GM23248 (cell line): Measurements from ENCODE around the gene AP1M1. TPM values are rescaled to one million over a fixed set of nuclear protein-coding genes. Genes with fewer than 3 reads are reported as not detected.

Source experiments
- DNase-seq: peaks from one replicate; pipeline ENCODE4 v3.0.0-alpha.2; 2015
- H2AFZ ChIP-seq: fragments of 200-600 bp; sonication (generic); 2 replicates; pipeline ENCODE4 v1.6.1; 2016; ENCODE audit warnings: antibody characterized with exemption
- H3F3A ChIP-seq: fragments of 200-600 bp; sonication (generic); 2 replicates; pipeline ENCODE4 v1.6.1; 2016; ENCODE audit warnings: mild to moderate bottlenecking, antibody characterized with exemption, mixed run types; ENCODE audit not compliant: insufficient read depth
- H3K27ac ChIP-seq: fragments of 200-600 bp; sonication (generic); 2 replicates; pipeline ENCODE4 v1.5.1; 2016; ENCODE audit warnings: mild to moderate bottlenecking
- H3K27me3 ChIP-seq: fragments of 200-600 bp; sonication (generic); replicated peaks from 2 replicates; pipeline ENCODE4 v1.6.1; 2016; ENCODE audit warnings: mild to moderate bottlenecking; ENCODE audit not compliant: insufficient read depth
- H3K36me3 ChIP-seq: fragments of 200-600 bp; sonication (generic); 2 replicates; pipeline ENCODE4 v1.6.1; 2016; ENCODE audit warnings: low read depth, mild to moderate bottlenecking
- H3K4me1 ChIP-seq: fragments of 200-600 bp; sonication (generic); 2 replicates; pipeline ENCODE4 v1.6.1; 2016; ENCODE audit warnings: mild to moderate bottlenecking; ENCODE audit not compliant: insufficient read depth
- H3K4me2 ChIP-seq: fragments of 200-600 bp; sonication (generic); one replicate; pipeline ENCODE4 v1.6.1; 2016; ENCODE audit warnings: mild to moderate bottlenecking; ENCODE audit not compliant: unreplicated experiment
- H3K4me3 ChIP-seq: fragments of 200-600 bp; sonication (generic); 2 replicates; pipeline ENCODE4 v1.5.1; 2016; ENCODE audit warnings: mild to moderate bottlenecking
- H3K79me2 ChIP-seq: fragments of 200-600 bp; sonication (generic); 2 replicates; pipeline ENCODE4 v1.6.1; 2016; ENCODE audit warnings: mild to moderate bottlenecking; ENCODE audit not compliant: insufficient read depth
- H3K9ac ChIP-seq: fragments of 200-600 bp; sonication (generic); 2 replicates; pipeline ENCODE4 v1.6.1; 2016; ENCODE audit warnings: mild to moderate bottlenecking
- H3K9me2 ChIP-seq: fragments of 200-600 bp; sonication (generic); 2 replicates; pipeline ENCODE4 v1.6.1; 2016; ENCODE audit warnings: mixed run types, mild to moderate bottlenecking, moderate library complexity; ENCODE audit not compliant: insufficient read depth
- H3K9me3 ChIP-seq: fragments of 200-600 bp; sonication (generic); one replicate; pipeline ENCODE4 v1.6.1; 2017; ENCODE audit warnings: low read depth
- H4K20me1 ChIP-seq: fragments of 200-600 bp; sonication (generic); 2 replicates; pipeline ENCODE4 v1.6.0; 2016; ENCODE audit not compliant: insufficient read depth
- EZH2 ChIP-seq: fragments of 200-600 bp; sonication (generic); IDR thresholded peaks from 2 replicates; pipeline ENCODE4 v1.6.1; 2018; ENCODE audit warnings: antibody characterized with exemption, mild to moderate bottlenecking; ENCODE audit not compliant: insufficient read depth, poor library complexity, severe bottlenecking
- EZH2phosphoT487 ChIP-seq: fragments of 200-600 bp; sonication (generic); IDR thresholded peaks from 2 replicates; pipeline ENCODE4 v1.6.1; 2018; ENCODE audit warnings: antibody characterized with exemption, moderate library complexity, mild to moderate bottlenecking, low read depth; ENCODE audit not compliant: insufficient read depth
- WGBS, 2 experiments: methylation state at CpG; one replicate each; pipeline ENCODE4 v1.1.6; 2015 to 2017; ENCODE audit warnings: low lambda C conversion rate in 2 of 2, low coverage in 1 of 2; ENCODE audit errors: missing lambda C conversion rate in 2 of 2; 5-methylcytosine and 5-hydroxymethylcytosine counted together
- in situ Hi-C: fragments of 300-500 bp; cut with MboI; formaldehyde crosslinking; loops from 2 replicates; pipeline ENCODE4 v1.15.0; 2020
- polyA plus RNA-seq: library from polyadenylated mRNA; unstranded; fragments of >200 nt; fragmentation: Nextera tagmentation; extraction: Ambion mirVana; gene quantifications from 2 replicates; pipeline ENCODE4 v1.2.1, GENCODE V29; 2016
- total RNA-seq: library from RNA; depleted of rRNA; stranded (reverse); fragments of >200 nt; shearing (Covaris generic); gene quantifications from 2 replicates; pipeline ENCODE4 v1.2.3, GENCODE V29; 2014

The AP1M1 gene
- total and polyA plus RNA-seq, 2 experiments from 2014 or later: 90.0 to 96.2 TPM

DNA sequence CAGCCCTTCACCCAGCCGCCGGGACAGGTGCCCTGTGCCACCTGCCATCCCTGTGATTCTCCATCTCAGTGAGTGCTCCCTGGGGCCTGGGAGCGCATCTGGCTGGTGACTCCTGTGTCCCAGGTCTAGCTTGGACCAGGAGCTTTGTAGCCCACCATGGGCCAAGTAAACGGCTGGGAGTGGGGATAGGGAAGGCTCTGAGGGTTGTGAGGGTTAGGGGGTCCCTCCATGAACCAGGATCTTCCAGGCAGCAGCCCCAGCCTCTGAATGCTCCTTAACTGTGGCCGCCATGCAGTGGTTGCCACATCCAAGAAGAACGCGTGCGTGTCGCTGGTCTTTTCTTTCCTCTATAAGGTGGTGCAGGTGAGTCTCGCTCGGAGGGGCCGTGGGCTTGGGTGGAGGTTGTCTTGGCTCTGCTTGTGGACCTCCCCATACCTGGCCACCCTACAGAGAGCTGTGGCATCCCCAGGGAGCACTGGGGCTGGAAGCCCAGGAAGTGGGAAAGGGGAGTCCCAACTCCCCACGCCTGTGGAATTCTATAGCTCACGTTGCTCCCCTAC lies 8.4 kb downstream of the AP1M1 start:
- no peak for DNase-seq
- no peaks in the 10 kb centered on the region for H3K27me3 ChIP-seq
- no peaks in the 10 kb centered on the region for H3K9me3 ChIP-seq
- H3K9ac ChIP-seq: no peak overlapping the region
- in situ Hi-C loops: no loop called here
- no peaks in the 10 kb centered on the region for H3F3A ChIP-seq
- H3K4me1 ChIP-seq: 0 out of 2 replicates have a peak, but pooled peaks cover 4% of the 10 kb centered on the region
- no peak overlapping the region for H3K4me3 ChIP-seq
- H3K36me3 ChIP-seq: peaks cover 27% of the 10 kb centered on the region
- H3K9me2 ChIP-seq: no peaks in the 10 kb centered on the region
- no peak overlapping the region for H3K4me2 ChIP-seq
- no peak overlapping the region for H2AFZ ChIP-seq
- no peak overlapping the region for H3K27ac ChIP-seq
- peaks cover 53% of the 10 kb centered on the region for H3K79me2 ChIP-seq
- no peak for TF ChIP-seq EZH2
- 85% methylated on average over 14 of the region's 14 CpGs for WGBS, 2 experiments
- H4K20me1 ChIP-seq: no peaks in the 10 kb centered on the region

DNA sequence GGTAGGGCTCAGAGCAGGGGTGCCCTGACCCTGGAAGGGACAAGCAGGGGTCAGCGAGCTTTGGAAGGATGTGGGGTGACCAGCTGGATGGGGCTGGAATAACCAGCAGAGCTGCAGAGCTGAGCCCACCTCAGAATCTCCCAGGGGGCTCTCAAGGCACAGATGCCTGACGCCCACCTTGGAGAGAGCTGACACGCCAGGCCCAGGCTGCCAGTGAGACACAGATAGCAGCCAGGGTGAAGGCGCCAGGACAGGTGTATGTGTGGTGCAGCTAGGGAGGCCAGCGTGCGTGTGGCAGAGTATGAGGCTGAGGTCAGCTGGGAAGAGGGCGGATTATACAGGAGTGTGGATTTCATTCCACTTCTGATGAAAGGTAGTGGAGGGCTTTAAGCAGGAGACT lies 8.9 kb downstream of the AP1M1 start:
- H3K79me2 ChIP-seq: peaks cover 53% of the 10 kb centered on the region
- H3K4me3 ChIP-seq: no peak overlapping the region
- no peaks in the 10 kb centered on the region for H4K20me1 ChIP-seq
- peaks cover 29% of the 10 kb centered on the region for H3K36me3 ChIP-seq
- TF ChIP-seq EZH2: no peak
- TF ChIP-seq EZH2phosphoT487: no peak
- no peak for DNase-seq
- 0 out of 2 replicates have a peak, but pooled peaks cover 4% of the 10 kb centered on the region for H3K4me1 ChIP-seq
- H3K9me2 ChIP-seq: no peaks in the 10 kb centered on the region
- no peak overlapping the region for H3K9ac ChIP-seq
- H3F3A ChIP-seq: no peaks in the 10 kb centered on the region
- no peaks in the 10 kb centered on the region for H3K27me3 ChIP-seq
- no peak overlapping the region for H2AFZ ChIP-seq
- H3K4me2 ChIP-seq: no peak overlapping the region
- H3K9me3 ChIP-seq: no peaks in the 10 kb centered on the region
- in situ Hi-C loops: no loop called here
- WGBS, 2 experiments: 91 to 94% methylated on average over 7 of the region's 7 CpGs
- H3K27ac ChIP-seq: no peak overlapping the region

DNA sequence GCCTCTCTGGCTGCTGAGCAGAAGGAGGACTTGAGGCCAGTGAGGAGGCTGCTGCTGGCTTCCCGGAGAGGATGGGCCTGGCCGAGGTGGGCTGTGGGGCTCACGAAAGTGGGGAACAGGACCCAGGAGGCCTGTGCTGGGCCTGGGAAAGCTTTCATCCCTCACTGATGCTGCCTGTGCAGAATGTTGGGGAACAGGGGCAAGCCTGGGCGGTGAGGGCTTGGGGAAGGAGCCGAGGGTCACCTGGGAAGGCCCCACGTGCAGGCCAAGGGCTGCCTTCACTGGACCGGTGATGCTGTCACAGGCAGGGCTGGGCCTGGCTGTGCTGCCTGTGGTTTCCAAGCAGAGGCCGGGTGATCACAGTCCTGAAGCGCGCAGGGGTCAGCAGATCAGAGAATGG lies 9.4 kb downstream of the AP1M1 start:
- H3K4me2 ChIP-seq: no peak overlapping the region
- H2AFZ ChIP-seq: no peak overlapping the region
- H3F3A ChIP-seq: peaks cover 3% of the 10 kb centered on the region; the same call in 1 of the 2 replicates
- no peak overlapping the region for H3K27ac ChIP-seq
- H3K36me3 ChIP-seq: peaks cover 30% of the 10 kb centered on the region
- no peak for TF ChIP-seq EZH2phosphoT487
- TF ChIP-seq EZH2: no peak
- H3K4me1 ChIP-seq: 0 out of 2 replicates have a peak, but pooled peaks cover 4% of the 10 kb centered on the region
- no peaks in the 10 kb centered on the region for H3K27me3 ChIP-seq
- H4K20me1 ChIP-seq: no peaks in the 10 kb centered on the region
- no peak overlapping the region for H3K4me3 ChIP-seq
- no peaks in the 10 kb centered on the region for H3K9me2 ChIP-seq
- in situ Hi-C loops: no loop called here
- H3K9me3 ChIP-seq: no peaks in the 10 kb centered on the region
- DNase-seq: no peak
- no peak overlapping the region for H3K9ac ChIP-seq
- peaks cover 54% of the 10 kb centered on the region for H3K79me2 ChIP-seq
- WGBS, 2 experiments: 84 to 89% methylated on average over 10 of the region's 10 CpGs

DNA sequence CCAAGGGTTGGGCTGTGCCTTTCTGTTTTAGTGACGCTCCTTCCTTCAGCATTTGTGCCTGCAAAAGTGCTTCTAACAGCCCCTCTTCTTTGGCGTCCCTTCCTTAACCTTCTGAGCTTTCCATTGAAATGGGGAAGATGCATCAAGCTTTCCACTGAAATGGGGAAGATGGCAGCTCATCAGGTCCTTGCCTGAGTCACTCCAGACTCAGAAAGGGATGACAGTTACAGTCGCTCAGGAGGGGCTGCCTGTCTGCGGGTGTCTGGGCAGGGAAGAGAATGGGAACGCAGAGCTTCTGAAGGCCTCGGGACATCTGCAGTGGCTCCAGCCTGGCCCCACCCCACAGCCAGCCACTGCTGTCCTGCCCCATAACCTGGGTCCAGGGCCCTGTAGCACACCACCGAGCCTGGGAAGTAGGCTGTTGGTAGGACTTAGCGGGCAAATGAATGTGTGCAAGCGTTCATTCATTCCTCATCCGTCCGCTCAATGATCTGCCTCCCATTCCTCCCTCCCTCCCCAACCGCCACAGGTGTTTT lies 9.8 kb downstream of the AP1M1 start:
- H3K4me2 ChIP-seq: no peak overlapping the region
- H2AFZ ChIP-seq: no peak overlapping the region
- 0 out of 2 replicates have a peak, but pooled peaks cover under 1% of the 10 kb centered on the region for H3K4me1 ChIP-seq
- H3K27me3 ChIP-seq: no peaks in the 10 kb centered on the region
- in situ Hi-C loops: no loop called here
- H3K27ac ChIP-seq: no peak overlapping the region
- no peak overlapping the region for H3K4me3 ChIP-seq
- H3K9me2 ChIP-seq: no peaks in the 10 kb centered on the region
- H3F3A ChIP-seq: peaks cover 8% of the 10 kb centered on the region; the same call in 1 of the 2 replicates
- 88 to 91% methylated on average over 12 of the region's 12 CpGs for WGBS, 2 experiments
- TF ChIP-seq EZH2 (no peak), EZH2phosphoT487 (no peak)
- H4K20me1 ChIP-seq: no peaks in the 10 kb centered on the region
- no peak for DNase-seq
- H3K9ac ChIP-seq: no peak overlapping the region
- H3K36me3 ChIP-seq: peaks cover 35% of the 10 kb centered on the region
- no peaks in the 10 kb centered on the region for H3K9me3 ChIP-seq
- peaks cover 54% of the 10 kb centered on the region for H3K79me2 ChIP-seq
